Measurements from ENCODE around the gene ZBTB4. TPM values are rescaled to one million over a fixed set of nuclear protein-coding genes. Genes with fewer than 3 reads are reported as not detected.

Gene ZBTB4
- polyA plus RNA-seq, 1 donor from 2014 or later: 8.0 TPM

- H3K27ac ChIP-seq (ENCODE audit: low read length): no peak overlapping the region
- no peak overlapping the region for H2AFZ ChIP-seq (ENCODE audit: low read depth, low read length)
- no peaks in the 10 kb centered on the region for H4K20me1 ChIP-seq (ENCODE audit: insufficient read depth)
- no peak overlapping the region for H3K4me3 ChIP-seq (ENCODE audit: low read length)
- no peaks in the 10 kb centered on the region for H3F3A ChIP-seq (ENCODE audit: insufficient read depth, low read length, poor library complexity, severe bottlenecking)
- H3K79me2 ChIP-seq (replicated peaks; ENCODE audit: insufficient read depth, low read length): no peaks in the 10 kb centered on the region
- no peak overlapping the region for H3K9ac ChIP-seq (ENCODE audit: low read length)
- no peaks in the 10 kb centered on the region for H3K9me2 ChIP-seq (ENCODE audit: insufficient read depth, low read length)
- TF ChIP-seq CTCF (IDR thresholded peaks at IDR 0.05; ENCODE audit: poor library complexity, severe bottlenecking) (no peak), EP300 (conservative IDR thresholded peaks at IDR 0.05; ENCODE audit: poor library complexity, severe bottlenecking) (no peak), POLR2AphosphoS5 (IDR thresholded peaks at IDR 0.05) (no peak), MXI1 (conservative IDR thresholded peaks at IDR 0.05; ENCODE audit: poor library complexity, severe bottlenecking) (no peak)
- H3K36me3 ChIP-seq (ENCODE audit: insufficient read depth, low read length): no peaks in the 10 kb centered on the region
- H3K27me3 ChIP-seq (ENCODE audit: insufficient read depth, low read depth, low read length): no peaks in the 10 kb centered on the region
- H3K9me3 ChIP-seq (ENCODE audit: low read length): no peaks in the 10 kb centered on the region
- no peak overlapping the region for H3K4me2 ChIP-seq (ENCODE audit: low read length)
Observed at GRCh38 chr17:7502171-7502847, 22.9 kb upstream of the ZBTB4 start.

- no peaks in the 10 kb centered on the region for H3K9me3 ChIP-seq (ENCODE audit: low read length)
- no peaks in the 10 kb centered on the region for H4K20me1 ChIP-seq (ENCODE audit: insufficient read depth)
- H3K27me3 ChIP-seq (ENCODE audit: insufficient read depth, low read depth, low read length): no peaks in the 10 kb centered on the region
- H3K9me2 ChIP-seq (ENCODE audit: insufficient read depth, low read length): no peaks in the 10 kb centered on the region
- H3F3A ChIP-seq (ENCODE audit: insufficient read depth, low read length, poor library complexity, severe bottlenecking): no peaks in the 10 kb centered on the region
- H3K27ac ChIP-seq (ENCODE audit: low read length): no peak overlapping the region
- TF ChIP-seq RAD21 (conservative IDR thresholded peaks at IDR 0.05) (no peak), SMC3 (conservative IDR thresholded peaks at IDR 0.05; ENCODE audit: poor library complexity) (no peak), REST (IDR thresholded peaks at IDR 0.05; ENCODE audit: borderline replicate concordance) (no peak), EP300 (conservative IDR thresholded peaks at IDR 0.05; ENCODE audit: poor library complexity, severe bottlenecking) (no peak), MXI1 (conservative IDR thresholded peaks at IDR 0.05; ENCODE audit: poor library complexity, severe bottlenecking) (no peak), POLR2AphosphoS5 (IDR thresholded peaks at IDR 0.05) (no peak), TAF1 (IDR thresholded peaks at IDR 0.05; ENCODE audit: low read depth) (no peak), CTCF (IDR thresholded peaks at IDR 0.05; ENCODE audit: poor library complexity, severe bottlenecking) (no peak)
- no peak overlapping the region for H2AFZ ChIP-seq (ENCODE audit: low read depth, low read length)
- H3K79me2 ChIP-seq (replicated peaks; ENCODE audit: insufficient read depth, low read length): no peaks in the 10 kb centered on the region
- no peak overlapping the region for H3K4me2 ChIP-seq (ENCODE audit: low read length)
- H3K4me3 ChIP-seq (ENCODE audit: low read length): no peak overlapping the region
- H3K36me3 ChIP-seq (ENCODE audit: insufficient read depth, low read length): no peaks in the 10 kb centered on the region
- no peak overlapping the region for H3K9ac ChIP-seq (ENCODE audit: low read length)
Observed at GRCh38 chr17:7501729-7502128, 22.3 kb upstream of the ZBTB4 start.

Measured in neural cell (in vitro differentiated cells).